ENCODE measurements around the gene CELA2A.

DNA sequence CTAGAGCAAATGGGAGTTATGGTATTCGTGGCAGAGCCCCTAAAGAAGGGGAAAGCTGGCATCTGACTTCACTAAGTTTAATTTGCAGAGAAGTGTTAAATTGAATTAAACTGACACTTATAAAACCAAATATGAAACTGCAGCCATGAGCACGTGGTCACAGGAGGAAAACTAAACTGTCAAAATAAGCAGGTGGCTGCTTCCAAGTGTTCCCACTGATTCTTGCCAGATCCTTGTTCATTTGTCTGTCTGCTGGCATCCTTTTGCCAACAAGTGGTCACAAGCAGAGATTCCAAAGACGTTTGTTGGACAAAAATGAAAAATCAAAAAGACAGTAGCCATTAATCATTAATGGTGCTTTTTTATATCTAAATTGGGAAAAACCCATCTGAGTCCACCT lies 12.8 kb downstream of the CELA2A start:
- TF ChIP-seq CTCF (conservative IDR thresholded peaks at IDR 0.05; ENCODE audit: low read length) (no peak), EZH2phosphoT487 (IDR thresholded peaks at IDR 0.05; ENCODE audit: borderline replicate concordance, low read depth, low read length) (no peak)
